Retinal pigment epithelial cell (primary cell): ENCODE measurements around the gene MAP3K2.
A peak's percentile ranks its signal among the peaks of the same experiment; 100 is the strongest.
"Not testable (repeated sequence)": the region's sequence is repeated elsewhere in the genome, so short reads cannot be mapped to it uniquely, and the experiment has no call there.

Experiments used
- DNase-seq: peaks from one replicate; pipeline ENCODE4 v3.0.0-alpha.2; 2010; ENCODE audit warnings: low read depth
- H3K4me3 ChIP-seq: 2 replicates; pipeline ENCODE4 v1.5.1; 2011; ENCODE audit warnings: mild to moderate bottlenecking, low read length, control low read depth, moderate library complexity
- TF ChIP-seq, protein P1 (sequence below): conservative IDR thresholded peaks from 2 replicates; pipeline ENCODE4 v1.5.1; 2011; ENCODE audit warnings: low read depth, low read length, control low read depth, inconsistent platforms

The MAP3K2 gene

DNA sequence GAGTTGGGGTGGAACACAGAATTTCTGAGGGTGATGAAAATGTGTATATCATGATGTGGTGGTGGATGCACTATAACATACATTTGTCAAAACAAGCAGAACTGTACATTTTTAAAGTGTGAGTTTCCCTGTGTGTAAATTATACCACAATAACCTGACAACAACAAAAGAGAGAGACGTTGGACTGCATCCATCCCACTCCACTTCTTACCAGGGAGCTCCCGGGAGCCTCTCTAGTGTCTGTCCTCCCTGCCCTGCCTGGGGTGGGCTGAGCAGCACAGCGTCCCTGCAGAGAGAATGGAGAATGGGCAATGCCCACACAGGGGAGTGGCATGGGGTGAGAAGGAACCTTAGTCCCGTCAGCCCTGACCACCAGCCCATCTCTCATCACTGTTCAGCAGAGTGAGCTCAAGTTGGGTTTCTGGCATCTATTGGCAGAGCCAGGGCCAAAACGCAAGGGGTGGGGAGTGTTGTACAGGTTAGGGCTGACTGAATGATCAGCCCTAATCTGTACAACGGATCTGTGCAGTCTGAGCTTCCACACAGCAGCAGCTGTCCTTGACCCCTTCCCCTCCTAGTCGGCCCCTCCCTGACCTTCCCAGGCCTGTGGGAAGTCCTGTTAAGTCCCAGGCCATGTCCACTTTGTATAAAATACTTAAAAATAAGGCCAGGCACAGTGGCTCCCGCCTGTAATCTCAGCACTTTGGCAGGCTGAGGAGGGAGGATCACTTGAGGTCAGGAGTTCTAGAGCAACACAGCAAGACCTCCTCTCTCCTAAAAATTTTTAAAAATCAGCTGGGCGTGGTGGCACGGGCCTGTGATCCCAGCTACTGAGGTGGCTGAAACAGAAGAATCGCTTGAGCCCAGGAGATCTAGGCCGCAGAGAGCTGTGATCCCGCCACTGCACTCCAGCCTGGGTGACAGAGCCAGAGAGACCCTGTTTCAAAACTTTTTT, 27.1 kb upstream of the MAP3K2 start:
- H3K4me3 ChIP-seq, result no peak overlapping the region
- TF ChIP-seq, protein P1, sequence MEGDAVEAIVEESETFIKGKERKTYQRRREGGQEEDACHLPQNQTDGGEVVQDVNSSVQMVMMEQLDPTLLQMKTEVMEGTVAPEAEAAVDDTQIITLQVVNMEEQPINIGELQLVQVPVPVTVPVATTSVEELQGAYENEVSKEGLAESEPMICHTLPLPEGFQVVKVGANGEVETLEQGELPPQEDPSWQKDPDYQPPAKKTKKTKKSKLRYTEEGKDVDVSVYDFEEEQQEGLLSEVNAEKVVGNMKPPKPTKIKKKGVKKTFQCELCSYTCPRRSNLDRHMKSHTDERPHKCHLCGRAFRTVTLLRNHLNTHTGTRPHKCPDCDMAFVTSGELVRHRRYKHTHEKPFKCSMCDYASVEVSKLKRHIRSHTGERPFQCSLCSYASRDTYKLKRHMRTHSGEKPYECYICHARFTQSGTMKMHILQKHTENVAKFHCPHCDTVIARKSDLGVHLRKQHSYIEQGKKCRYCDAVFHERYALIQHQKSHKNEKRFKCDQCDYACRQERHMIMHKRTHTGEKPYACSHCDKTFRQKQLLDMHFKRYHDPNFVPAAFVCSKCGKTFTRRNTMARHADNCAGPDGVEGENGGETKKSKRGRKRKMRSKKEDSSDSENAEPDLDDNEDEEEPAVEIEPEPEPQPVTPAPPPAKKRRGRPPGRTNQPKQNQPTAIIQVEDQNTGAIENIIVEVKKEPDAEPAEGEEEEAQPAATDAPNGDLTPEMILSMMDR, result no peak
- no peak for DNase-seq

DNA sequence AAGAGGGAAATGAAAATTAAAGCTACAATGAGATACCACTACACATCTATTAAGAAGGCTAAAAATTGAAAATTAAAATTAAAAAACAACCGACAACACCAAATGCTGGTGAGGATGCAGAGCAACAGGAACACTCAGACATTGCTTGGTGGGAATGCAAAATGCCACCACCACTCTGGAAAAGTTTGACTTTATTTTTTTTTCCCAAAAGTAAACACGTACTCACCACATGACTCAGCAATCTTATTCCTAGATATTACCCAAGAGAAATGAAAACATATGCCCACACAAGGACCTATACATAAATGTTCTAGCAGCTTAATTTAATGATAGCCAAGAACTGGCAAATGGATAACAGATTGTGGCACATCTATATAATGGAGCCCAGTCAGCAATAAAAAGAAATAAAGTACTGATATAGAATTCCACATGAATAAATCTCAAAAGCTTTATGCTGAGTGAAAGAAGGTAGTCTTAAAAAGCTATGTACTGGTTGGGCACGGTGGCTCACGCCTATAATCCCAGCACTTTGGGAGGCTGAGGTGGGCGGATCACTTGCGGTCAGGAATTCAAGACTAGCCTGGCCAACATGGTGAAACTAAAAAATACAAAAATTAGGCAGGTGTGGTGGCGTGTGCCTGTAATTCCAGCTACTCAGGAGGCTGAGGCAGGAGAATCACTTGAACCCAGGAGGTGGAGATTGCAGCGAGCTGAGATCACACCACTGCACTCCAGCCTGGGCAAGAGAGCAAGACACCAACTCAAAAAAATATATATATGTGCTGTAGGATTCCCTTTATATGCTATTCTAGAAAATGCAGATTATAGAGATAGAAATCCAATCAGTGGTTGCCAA, 26.2 kb upstream of the MAP3K2 start:
- no peak overlapping the region for H3K4me3 ChIP-seq
- no peak for DNase-seq
- TF ChIP-seq, protein P1, result no peak

DNA sequence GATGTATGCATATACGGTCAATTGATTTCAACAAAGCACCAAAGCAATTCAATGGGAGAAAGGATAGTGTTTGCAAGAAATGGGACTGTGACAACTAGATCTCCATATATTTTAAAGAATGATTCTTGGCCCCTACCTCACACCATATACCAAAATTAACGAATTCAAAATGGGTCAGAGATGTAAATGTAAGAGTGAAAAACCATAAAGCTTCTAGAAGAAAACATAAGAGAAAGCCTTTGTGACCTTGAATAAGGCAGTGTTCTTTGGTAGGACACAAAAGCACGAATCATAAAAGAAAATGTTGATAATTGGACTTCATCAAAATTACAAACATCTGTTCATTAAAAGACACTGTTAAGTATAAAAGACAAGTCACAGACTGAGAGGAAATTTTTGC, 25.4 kb upstream of the MAP3K2 start:
- H3K4me3 ChIP-seq, result no peak overlapping the region
- TF ChIP-seq, protein P1, result no peak
- DNase-seq, result no peak

DNA sequence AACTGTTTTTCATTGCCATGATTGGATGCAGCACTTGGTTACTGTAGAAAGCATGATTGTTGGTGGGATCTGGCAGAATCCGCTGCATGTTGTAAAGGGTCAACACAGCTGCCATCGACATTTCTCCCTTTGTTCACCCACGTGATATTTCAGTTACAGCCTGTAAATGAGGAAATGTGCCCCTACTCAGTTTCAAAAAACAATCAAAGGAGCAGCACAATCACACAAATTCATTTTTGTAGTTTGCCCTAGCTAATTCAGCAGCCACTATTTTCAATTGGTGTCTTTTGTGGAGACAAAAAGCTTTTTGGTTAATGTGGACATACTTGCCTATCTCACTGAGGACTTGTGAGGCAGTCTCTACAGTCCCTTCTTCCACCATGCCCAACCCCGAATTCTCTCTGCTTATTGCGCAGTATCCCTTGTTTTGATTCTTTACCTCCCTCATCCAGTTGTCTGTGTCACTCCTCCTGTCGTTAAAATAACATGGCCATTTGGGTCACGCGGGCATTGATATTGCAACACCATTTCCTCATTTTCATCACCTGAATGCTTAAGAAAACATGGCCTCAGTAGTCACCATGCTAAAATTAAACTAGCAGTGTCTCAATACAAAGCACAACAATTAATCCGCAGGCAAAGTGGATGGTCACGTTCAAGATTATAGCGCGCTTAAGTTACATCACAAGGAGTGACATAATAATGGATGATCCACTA, 24.0 kb upstream of the MAP3K2 start:
- no peak for DNase-seq
- no peak overlapping the region for H3K4me3 ChIP-seq
- TF ChIP-seq, protein P1, result no peak

- DNase-seq, result peak; percentile 52
- H3K4me3 ChIP-seq, result no peak overlapping the region
- TF ChIP-seq, protein P1, result no peak
These were observed 23.3 kb upstream of the MAP3K2 start for GRCh38 chr2:127410871-127411652.

DNA sequence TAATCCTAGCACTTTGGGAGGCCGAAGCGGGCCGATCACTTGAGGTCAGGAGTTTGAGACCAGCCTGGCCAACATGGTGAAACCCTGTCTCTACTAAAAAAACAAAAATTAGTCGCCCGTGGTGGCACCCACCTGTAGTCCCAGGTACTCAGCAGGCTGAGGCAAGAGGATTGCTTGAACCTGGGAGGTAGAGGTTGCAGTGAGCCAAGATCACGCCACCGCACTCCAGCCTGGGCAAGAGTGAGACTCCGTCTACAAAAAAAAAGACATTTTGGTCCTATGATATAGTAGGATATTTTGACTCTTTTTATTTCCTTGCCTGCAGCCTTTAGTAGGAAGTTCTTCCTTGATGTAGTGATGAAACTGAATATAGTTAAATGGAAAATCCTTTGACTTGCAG, 21.9 kb upstream of the MAP3K2 start:
- H3K4me3 ChIP-seq, result not testable (repeated sequence)

More for the DNA sequence above, 21.9 kb upstream of the MAP3K2 start:
- DNase-seq, result not testable (repeated sequence)
